ENCODE measurements around the gene MYO5A.
A peak's percentile ranks its signal among the peaks of the same experiment; 100 is the strongest.
"Not testable (repeated sequence)": the region's sequence is repeated elsewhere in the genome, so short reads cannot be mapped to it uniquely, and the experiment has no call there.

Gene MYO5A
- total RNA-seq: 102 to 238 (median 142) reads per million in 3 experiments

GRCh38 chr15:52528564-52529340, at the start of gene MYO5A:
Gene MYO5A (minus strand): TSS chr15:52528880. CDS start chr15:52528806, 74 bp downstream.
- peak; percentile 83 for DNase-seq

- DNase-seq: no peak
Measured at GRCh38 chr15:52576692-52577091, 48.0 kb upstream of the MYO5A start.

GRCh38 chr15:52575573-52575972, 46.9 kb upstream of the MYO5A start:
- not testable (repeated sequence) for DNase-seq

- DNase-seq: no peak
Measured at GRCh38 chr15:52575072-52575471, 46.4 kb upstream of the MYO5A start.

GRCh38 chr15:52574623-52575022, 45.9 kb upstream of the MYO5A start:
- DNase-seq: not testable (repeated sequence)

- DNase-seq: peak; percentile 80
Measured at GRCh38 chr15:52568601-52569585, 40.2 kb upstream of the MYO5A start, which contains the start of gene ARPP19. Gene ARPP19 (minus strand): TSS chr15:52569030. CDS start chr15:52568892, 138 bp downstream.

- DNase-seq: peak; percentile 40
Measured at GRCh38 chr15:52567871-52568600, 39.4 kb upstream of the MYO5A start.

GRCh38 chr15:52566889-52567288, 38.2 kb upstream of the MYO5A start:
- DNase-seq: no peak

- not testable (repeated sequence) for DNase-seq
Measured at GRCh38 chr15:52565417-52566358, 37.0 kb upstream of the MYO5A start.

GRCh38 chr15:52563501-52564060, 34.9 kb upstream of the MYO5A start:
- DNase-seq: no peak

- no peak for DNase-seq
Measured at GRCh38 chr15:52559575-52559974, 30.9 kb upstream of the MYO5A start.

- DNase-seq: no peak
Measured at GRCh38 chr15:52559022-52559421, 30.3 kb upstream of the MYO5A start.

GRCh38 chr15:52558196-52558595, 29.5 kb upstream of the MYO5A start:
- DNase-seq: no peak

- DNase-seq: no peak
Measured at GRCh38 chr15:52557274-52557641, 28.6 kb upstream of the MYO5A start.

GRCh38 chr15:52556524-52557273, 28.0 kb upstream of the MYO5A start:
- DNase-seq: no peak

GRCh38 chr15:52552303-52552702, 23.6 kb upstream of the MYO5A start:
- DNase-seq: no peak

GRCh38 chr15:52551762-52552161, 23.1 kb upstream of the MYO5A start:
- DNase-seq: no peak

- not testable (repeated sequence) for DNase-seq
Measured at GRCh38 chr15:52551186-52551585, 22.5 kb upstream of the MYO5A start.

- no peak for DNase-seq
Measured at GRCh38 chr15:52546031-52546751, 17.5 kb upstream of the MYO5A start.
